AG10803 (cell line): Measurements from ENCODE around the gene SLC7A10.

Experiments used
- DNase-seq: peaks from one replicate; pipeline ENCODE4 v3.0.0; 2010; ENCODE audit warnings: low read depth
- H3K4me3 ChIP-seq: 2 replicates; pipeline ENCODE4 v1.5.1; 2011; ENCODE audit warnings: mild to moderate bottlenecking, low read length, control low read depth
- CTCF ChIP-seq: conservative IDR thresholded peaks from 2 replicates; pipeline ENCODE4 v1.5.1; 2011; ENCODE audit warnings: mild to moderate bottlenecking, low read length, control low read depth, inconsistent platforms

The SLC7A10 gene

GRCh38 chr19:33208904-33209849, 16.5 kb downstream of the SLC7A10 start:
- DNase-seq: no peak
- TF ChIP-seq CTCF: no peak
- no peak overlapping the region for H3K4me3 ChIP-seq

GRCh38 chr19:33208371-33208895, 17.2 kb downstream of the SLC7A10 start:
- no peak overlapping the region for H3K4me3 ChIP-seq
- DNase-seq: no peak
- TF ChIP-seq CTCF: no peak

- no peak for DNase-seq
- no peak for TF ChIP-seq CTCF
- no peak overlapping the region for H3K4me3 ChIP-seq
Measured at GRCh38 chr19:33207903-33208302, 17.7 kb downstream of the SLC7A10 start.

DNA sequence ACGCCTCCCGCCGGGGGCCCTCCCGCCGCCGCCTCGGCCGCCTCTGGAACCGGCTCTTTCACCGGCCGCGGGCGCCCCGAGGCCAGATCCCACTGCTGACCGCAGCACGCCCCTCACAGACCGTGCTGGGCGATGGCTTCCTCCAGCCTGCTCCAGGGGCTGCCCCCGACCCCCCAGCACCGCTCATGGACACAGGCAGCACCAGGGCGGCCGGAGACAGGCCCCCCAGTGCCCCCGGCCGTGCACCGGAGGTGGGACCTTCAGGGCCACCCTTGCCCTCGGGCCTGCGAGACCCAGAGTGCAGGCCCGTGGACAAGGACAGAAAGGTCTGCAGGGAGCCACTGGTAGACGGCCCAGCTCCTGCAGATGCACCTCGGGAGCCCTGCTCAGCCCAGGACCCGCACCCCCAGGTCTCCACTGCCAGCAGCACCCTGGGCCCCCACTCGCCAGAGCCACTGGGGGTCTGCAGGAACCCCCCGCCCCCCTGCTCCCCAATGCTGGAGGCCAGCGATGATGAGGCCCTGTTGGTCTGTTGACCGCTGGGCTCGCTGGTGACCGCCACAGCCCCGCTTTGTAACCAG, 18.5 kb downstream of the SLC7A10 start:
- no peak overlapping the region for H3K4me3 ChIP-seq
- DNase-seq: no peak
- TF ChIP-seq CTCF: no peak

- no peak overlapping the region for H3K4me3 ChIP-seq
- no peak for DNase-seq
- no peak for TF ChIP-seq CTCF
Measured at GRCh38 chr19:33206261-33207039, 19.2 kb downstream of the SLC7A10 start.

GRCh38 chr19:33205531-33206260, 20.0 kb downstream of the SLC7A10 start:
- no peak for TF ChIP-seq CTCF
- no peak for DNase-seq
- H3K4me3 ChIP-seq: no peak overlapping the region
